Ishikawa (cell line): ENCODE measurements around the gene GLYAT.

Experiments used
- CEBPB ChIP-seq: IDR thresholded peaks from 2 replicates; pipeline ENCODE4 v1.6.1; 2012
- CREB1 ChIP-seq: IDR thresholded peaks from 2 replicates; pipeline ENCODE4 v1.6.1; 2012; ENCODE audit warnings: low read depth
- EGR1 ChIP-seq: IDR thresholded peaks from 2 replicates; pipeline ENCODE4 v1.6.1; 2012
- EP300 ChIP-seq: IDR thresholded peaks from 2 replicates; pipeline ENCODE4 v1.6.1; 2012; ENCODE audit warnings: borderline replicate concordance
- FOXM1 ChIP-seq: IDR thresholded peaks from 2 replicates; pipeline ENCODE4 v1.6.1; 2012; ENCODE audit warnings: low read depth, borderline replicate concordance
- NFIC ChIP-seq: IDR thresholded peaks from 2 replicates; pipeline ENCODE4 v1.6.1; 2012
- RAD21 ChIP-seq: IDR thresholded peaks from 2 replicates; pipeline ENCODE4 v1.6.1; 2012; ENCODE audit warnings: low read depth
- TAF1 ChIP-seq: IDR thresholded peaks from 2 replicates; pipeline ENCODE4 v1.6.1; 2012; ENCODE audit warnings: low read depth, mild to moderate bottlenecking
- TCF12 ChIP-seq: IDR thresholded peaks from 2 replicates; pipeline ENCODE4 v1.6.1; 2012; ENCODE audit warnings: low read depth
- TEAD4 ChIP-seq: IDR thresholded peaks from 2 replicates; pipeline ENCODE4 v1.6.1; 2012
- YY1 ChIP-seq: IDR thresholded peaks from 2 replicates; pipeline ENCODE4 v1.6.1; 2012; ENCODE audit warnings: low read depth
- ZBTB7A ChIP-seq: IDR thresholded peaks from 2 replicates; pipeline ENCODE4 v1.6.1; 2012; ENCODE audit warnings: low read depth
- TF ChIP-seq, protein P1 (sequence below): IDR thresholded peaks from 2 replicates; pipeline ENCODE4 v1.6.1; 2012; ENCODE audit warnings: low read depth, mild to moderate bottlenecking
- TF ChIP-seq, protein P2 (sequence below): IDR thresholded peaks from 2 replicates; pipeline ENCODE4 v1.6.1; 2012
- TF ChIP-seq, protein P3 (sequence below): IDR thresholded peaks from 2 replicates; pipeline ENCODE4 v1.6.1; 2012

GLYAT gene

DNA sequence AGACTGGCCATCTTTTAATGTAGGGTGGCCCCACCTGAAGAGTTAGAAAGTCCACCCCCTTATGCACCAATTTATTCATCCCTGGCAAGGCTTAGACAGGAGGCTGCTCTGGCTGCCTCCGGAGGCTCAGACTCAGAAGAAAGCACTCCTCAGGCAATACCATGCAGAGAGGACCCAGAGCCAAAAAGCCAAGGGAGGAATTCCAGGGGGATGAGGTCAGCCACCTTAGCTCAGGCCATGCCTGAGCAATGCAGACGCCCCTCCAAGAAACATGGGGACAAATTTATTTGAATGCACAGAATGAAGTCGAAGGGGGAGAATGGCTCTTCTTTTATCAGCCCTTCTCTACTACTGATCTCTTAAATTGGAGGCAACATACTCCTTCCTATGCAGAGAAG, 39.7 kb upstream of the GLYAT start:
- TF ChIP-seq ZBTB7A (no peak), CREB1 (no peak), FOXM1 (no peak), NFIC (no peak), CEBPB (no peak), TCF12 (no peak), EGR1 (no peak), TEAD4 (no peak), EP300 (no peak), RAD21 (no peak)
- TF ChIP-seq, protein P1, sequence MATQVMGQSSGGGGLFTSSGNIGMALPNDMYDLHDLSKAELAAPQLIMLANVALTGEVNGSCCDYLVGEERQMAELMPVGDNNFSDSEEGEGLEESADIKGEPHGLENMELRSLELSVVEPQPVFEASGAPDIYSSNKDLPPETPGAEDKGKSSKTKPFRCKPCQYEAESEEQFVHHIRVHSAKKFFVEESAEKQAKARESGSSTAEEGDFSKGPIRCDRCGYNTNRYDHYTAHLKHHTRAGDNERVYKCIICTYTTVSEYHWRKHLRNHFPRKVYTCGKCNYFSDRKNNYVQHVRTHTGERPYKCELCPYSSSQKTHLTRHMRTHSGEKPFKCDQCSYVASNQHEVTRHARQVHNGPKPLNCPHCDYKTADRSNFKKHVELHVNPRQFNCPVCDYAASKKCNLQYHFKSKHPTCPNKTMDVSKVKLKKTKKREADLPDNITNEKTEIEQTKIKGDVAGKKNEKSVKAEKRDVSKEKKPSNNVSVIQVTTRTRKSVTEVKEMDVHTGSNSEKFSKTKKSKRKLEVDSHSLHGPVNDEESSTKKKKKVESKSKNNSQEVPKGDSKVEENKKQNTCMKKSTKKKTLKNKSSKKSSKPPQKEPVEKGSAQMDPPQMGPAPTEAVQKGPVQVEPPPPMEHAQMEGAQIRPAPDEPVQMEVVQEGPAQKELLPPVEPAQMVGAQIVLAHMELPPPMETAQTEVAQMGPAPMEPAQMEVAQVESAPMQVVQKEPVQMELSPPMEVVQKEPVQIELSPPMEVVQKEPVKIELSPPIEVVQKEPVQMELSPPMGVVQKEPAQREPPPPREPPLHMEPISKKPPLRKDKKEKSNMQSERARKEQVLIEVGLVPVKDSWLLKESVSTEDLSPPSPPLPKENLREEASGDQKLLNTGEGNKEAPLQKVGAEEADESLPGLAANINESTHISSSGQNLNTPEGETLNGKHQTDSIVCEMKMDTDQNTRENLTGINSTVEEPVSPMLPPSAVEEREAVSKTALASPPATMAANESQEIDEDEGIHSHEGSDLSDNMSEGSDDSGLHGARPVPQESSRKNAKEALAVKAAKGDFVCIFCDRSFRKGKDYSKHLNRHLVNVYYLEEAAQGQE = no peak

DNA sequence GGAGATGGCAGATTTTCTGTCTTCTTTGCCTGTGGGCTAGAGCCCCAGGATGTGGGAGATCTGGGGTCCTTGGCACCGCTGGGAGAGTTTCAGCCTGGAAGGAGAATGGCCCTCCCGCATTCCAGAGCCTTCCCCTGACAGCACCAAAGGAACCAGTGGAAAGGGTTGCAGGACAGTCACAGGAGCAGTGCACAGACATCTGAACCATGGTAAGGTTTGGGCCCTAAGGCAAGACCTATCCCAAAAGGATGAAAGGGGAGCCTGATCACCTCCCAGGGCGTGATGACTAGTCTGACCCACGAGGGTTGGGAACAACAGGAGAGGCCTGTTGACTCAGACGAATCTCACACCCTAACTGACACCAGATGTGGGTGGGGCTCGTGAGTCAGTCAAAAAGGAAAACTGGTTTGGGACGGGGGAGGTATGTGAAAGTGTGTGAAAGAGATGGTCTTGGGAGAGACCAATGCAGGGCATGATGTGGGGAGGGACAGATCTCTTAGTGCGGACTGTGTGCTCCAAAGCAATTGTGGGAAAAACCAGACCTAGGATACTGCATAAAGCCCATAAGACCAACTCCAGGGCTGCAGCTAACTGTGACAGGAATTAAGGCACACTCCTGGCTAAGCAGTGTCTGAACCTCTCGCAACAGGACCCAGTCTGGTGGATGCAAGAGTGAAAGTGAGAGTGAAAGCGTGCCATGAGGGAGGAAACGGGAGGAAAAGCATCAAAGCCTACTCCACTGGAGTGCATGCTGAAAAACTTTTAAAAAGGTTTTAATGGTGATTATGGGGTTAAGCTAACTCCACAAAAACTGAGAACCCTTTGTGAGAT, 39.1 kb upstream of the GLYAT start:
- TF ChIP-seq EP300 (no peak), TEAD4 (no peak), FOXM1 (no peak), TCF12 (no peak)
- TF ChIP-seq, protein P2, sequence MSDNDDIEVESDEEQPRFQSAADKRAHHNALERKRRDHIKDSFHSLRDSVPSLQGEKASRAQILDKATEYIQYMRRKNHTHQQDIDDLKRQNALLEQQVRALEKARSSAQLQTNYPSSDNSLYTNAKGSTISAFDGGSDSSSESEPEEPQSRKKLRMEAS = no peak

DNA sequence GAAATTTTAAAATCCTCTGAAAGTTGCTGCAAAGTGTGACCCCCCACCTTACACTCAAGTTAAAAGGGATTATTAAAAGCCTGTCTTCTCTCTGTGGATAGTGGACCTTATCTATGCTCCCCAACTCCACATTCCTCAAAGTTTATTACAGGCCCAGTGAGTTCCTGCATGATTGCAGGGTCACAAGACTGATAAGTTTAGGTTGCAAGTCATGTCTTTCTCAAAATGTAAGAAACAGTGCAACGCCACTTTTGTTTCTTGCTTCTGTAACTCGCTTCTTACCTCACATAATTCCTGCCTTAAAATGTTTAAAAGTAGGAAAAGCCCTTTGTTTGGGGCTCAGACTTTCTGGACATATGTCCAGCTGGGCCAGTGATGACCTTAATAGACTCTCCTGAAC, 38.4 kb upstream of the GLYAT start:
- TF ChIP-seq TCF12 (no peak), CREB1 (no peak), CEBPB (no peak), RAD21 (no peak)
- TF ChIP-seq, protein P2 = no peak

DNA sequence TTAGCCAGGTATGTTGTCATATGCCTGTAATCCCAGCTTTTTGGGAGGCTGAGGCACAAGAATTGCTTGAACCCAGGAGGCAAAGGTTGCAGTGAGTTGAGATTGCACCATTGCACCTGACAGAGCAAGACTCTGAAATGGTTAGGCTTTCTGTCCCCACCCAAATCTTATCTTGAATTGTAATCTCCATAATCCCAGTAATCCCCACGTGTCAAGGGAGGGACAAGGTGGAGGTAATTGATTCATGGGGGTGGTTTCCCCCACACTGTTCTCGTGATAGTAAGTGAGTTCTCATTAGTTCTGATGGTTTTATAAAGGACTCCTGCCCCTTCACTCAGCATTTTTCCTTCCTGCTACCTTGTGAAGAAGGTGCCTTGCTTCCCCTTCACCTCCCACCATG, 37.6 kb upstream of the GLYAT start:
- TF ChIP-seq EGR1 = no peak

DNA sequence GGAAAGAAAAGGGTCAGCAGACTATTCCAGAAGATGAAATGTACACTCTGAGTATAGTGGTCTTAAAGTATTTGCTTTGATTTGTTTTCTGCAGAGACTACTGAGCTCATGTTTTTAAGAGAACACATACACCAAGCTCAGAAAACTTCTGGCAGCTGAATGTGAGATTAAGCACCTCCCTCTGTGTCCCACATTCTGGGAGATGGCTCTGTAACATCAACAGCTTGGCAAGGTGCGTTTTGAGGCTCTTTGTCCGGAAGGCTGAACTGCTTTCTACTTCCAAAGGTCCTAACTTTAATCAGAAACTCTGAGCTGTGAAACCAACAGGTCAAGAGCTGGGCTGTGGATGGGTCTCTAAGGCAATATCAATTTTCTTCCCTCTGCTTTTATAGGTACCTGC, 36.4 kb upstream of the GLYAT start:
- TF ChIP-seq, protein P1 = no peak
- TF ChIP-seq, protein P2 = no peak
- TF ChIP-seq EP300 (no peak), TEAD4 (no peak), EGR1 (no peak), YY1 (no peak), CREB1 (no peak), FOXM1 (no peak), RAD21 (no peak), TCF12 (no peak), TAF1 (no peak), ZBTB7A (no peak), NFIC (no peak)
- TF ChIP-seq, protein P3, sequence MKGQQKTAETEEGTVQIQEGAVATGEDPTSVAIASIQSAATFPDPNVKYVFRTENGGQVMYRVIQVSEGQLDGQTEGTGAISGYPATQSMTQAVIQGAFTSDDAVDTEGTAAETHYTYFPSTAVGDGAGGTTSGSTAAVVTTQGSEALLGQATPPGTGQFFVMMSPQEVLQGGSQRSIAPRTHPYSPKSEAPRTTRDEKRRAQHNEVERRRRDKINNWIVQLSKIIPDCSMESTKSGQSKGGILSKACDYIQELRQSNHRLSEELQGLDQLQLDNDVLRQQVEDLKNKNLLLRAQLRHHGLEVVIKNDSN = no peak

DNA sequence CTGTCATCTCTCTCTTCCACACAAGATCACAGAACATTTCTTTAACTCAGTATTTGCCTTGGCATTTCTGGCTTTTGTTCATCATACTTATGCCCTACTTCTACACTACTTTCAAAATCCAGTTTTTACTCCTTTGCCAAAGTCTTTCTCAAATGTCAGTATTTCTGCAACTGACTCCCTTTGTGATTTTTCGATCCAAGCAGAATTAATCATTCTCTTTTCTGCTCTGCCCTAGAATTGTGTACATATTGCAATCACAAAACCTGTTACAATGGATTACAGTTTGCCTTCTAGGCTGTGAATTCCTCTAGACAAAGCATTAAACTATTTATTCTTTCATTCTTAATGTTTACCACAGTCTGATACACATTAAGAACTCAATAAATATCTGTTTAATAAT, 33.3 kb upstream of the GLYAT start:
- TF ChIP-seq FOXM1 (no peak), CREB1 (no peak), TAF1 (no peak), ZBTB7A (no peak), CEBPB (no peak), RAD21 (no peak), NFIC (no peak), EGR1 (no peak), TEAD4 (no peak)
- TF ChIP-seq, protein P3 = no peak
- TF ChIP-seq, protein P2 = no peak
- TF ChIP-seq, protein P1 = no peak
